Peyer's patch (tissue), 4 donors: ENCODE data around the gene CYTH3. TPM values are rescaled to one million over a fixed set of nuclear protein-coding genes. Genes with fewer than 3 reads are reported as not detected.
"Not testable (repeated sequence)": the region's sequence is repeated elsewhere in the genome, so short reads cannot be mapped to it uniquely, and the experiment has no call there.

Experiments used
- DNase-seq, 3 donors: peaks; one replicate each; pipeline ENCODE4 v3.0.0-alpha.2; 2017 to 2019
- H3K27ac ChIP-seq, 4 donors: fragments of 200-600 bp; sonication (generic); one replicate each; pipeline ENCODE4 v1.5.1; 2016 to 2019
- H3K27me3 ChIP-seq, 2 donors: fragments of 200-600 bp; sonication (generic); one replicate each; pipeline ENCODE4 v1.5.1; 2019
- H3K36me3 ChIP-seq, 3 donors: fragments of 200-600 bp; sonication (generic); one replicate each; pipeline ENCODE4 v1.5.1; 2016 to 2019
- H3K4me1 ChIP-seq, 4 donors: fragments of 200-600 bp; sonication (generic); one replicate each; pipeline ENCODE4 v1.5.1; 2016 to 2019
- H3K4me3 ChIP-seq, 4 donors: fragments of 200-600 bp; sonication (generic); 1 replicate in 3 of 4; 2 replicates in 1 of 4; pipeline ENCODE4 v1.5.1; 2016 to 2019; ENCODE audit warnings: mild to moderate bottlenecking in 1 of 4
- H3K9me3 ChIP-seq, 4 donors: fragments of 200-600 bp; sonication (generic); one replicate each; pipeline ENCODE4 v1.5.1; 2016 to 2019; ENCODE audit warnings: mild to moderate bottlenecking in 1 of 4
- CTCF ChIP-seq, 6 experiments: fragments of 450-650 bp in 4 of 6; fragments of 200-600 bp in 2 of 6; sonication (generic) in 1 of 6; IDR thresholded peaks; one replicate each; pipeline ENCODE4 v1.5.1; 2017 to 2019; ENCODE audit warnings: antibody characterized with exemption in 6 of 6, mild to moderate bottlenecking in 3 of 6, moderate library complexity in 1 of 6
- POLR2A ChIP-seq, 2 donors: fragments of 450-650 bp; IDR thresholded peaks; one replicate each; pipeline ENCODE4 v1.5.1; 2017; ENCODE audit warnings: antibody characterized with exemption in 2 of 2, mild to moderate bottlenecking in 2 of 2, moderate library complexity in 2 of 2
- total RNA-seq, 4 donors: library from RNA; depleted of rRNA; stranded (reverse); fragments of >200 nt; gene quantifications; one replicate each; pipeline ENCODE4 v1.1.0, GENCODE V29; 2016

The CYTH3 gene
- total RNA-seq, 4 donors from 2014 or later, result 19.0 to 70.7 (median 45.6) TPM

DNA sequence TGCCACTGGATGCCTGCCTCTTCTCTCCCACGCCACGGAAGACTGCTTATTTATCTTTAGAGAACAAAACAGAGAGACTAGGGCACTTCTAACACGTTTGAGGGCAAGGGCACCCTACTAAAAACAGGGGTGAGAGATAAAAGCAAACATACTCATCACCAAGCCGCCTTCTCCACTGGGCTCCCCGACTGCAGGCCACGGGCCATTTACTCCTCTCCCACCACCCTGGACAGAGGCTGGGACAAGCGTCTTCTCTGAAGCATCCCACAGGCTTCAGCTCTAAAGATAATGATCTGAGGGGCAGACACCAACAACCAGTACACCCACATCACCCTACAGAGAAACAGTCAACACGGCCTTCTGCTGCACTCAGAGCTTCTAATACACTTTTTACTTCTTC, 78.7 kb downstream of the CYTH3 start:
- TF ChIP-seq CTCF (IDR thresholded peaks at IDR 0.05), result no peak
- no peak for TF ChIP-seq POLR2A (IDR thresholded peaks at IDR 0.05)
- DNase-seq, result no peak
- Histone ChIP-seq H3K36me3 (peaks cover 0 to 14% (median 0%) of the 10 kb centered on the region in 3 donors), H3K27ac (no peak overlapping the region), H3K9me3 (no peaks in the 10 kb centered on the region), H3K4me3 (no peak overlapping the region), H3K27me3 (no peaks in the 10 kb centered on the region), H3K4me1 (no peaks in the 10 kb centered on the region)

GRCh38 chr7:6190563-6190962, 81.9 kb downstream of the CYTH3 start:
- DNase-seq, H3K9me3 ChIP-seq: not testable (repeated sequence)

GRCh38 chr7:6188389-6188788, 84.0 kb downstream of the CYTH3 start:
- Histone ChIP-seq H3K9me3 (no peaks in the 10 kb centered on the region), H3K4me1 (no peaks in the 10 kb centered on the region), H3K27me3 (no peaks in the 10 kb centered on the region), H3K4me3 (no peak overlapping the region), H3K36me3 (peaks cover 0 to 43% (median 0%) of the 10 kb centered on the region in 3 donors), H3K27ac (no peak overlapping the region)
- TF ChIP-seq CTCF (IDR thresholded peaks at IDR 0.05) (no peak), POLR2A (IDR thresholded peaks at IDR 0.05) (no peak)
- no peak for DNase-seq

More at GRCh38 chr7:6190563-6190962, 81.9 kb downstream of the CYTH3 start:
- H3K27ac ChIP-seq, H3K27me3 ChIP-seq, H3K4me1 ChIP-seq, H3K4me3 ChIP-seq: not testable (repeated sequence)
- H3K36me3 ChIP-seq, result peaks cover 0 to 37% (median 0%) of the 10 kb centered on the region in 3 donors

GRCh38 chr7:6186577-6186976, 85.8 kb downstream of the CYTH3 start:
- no peak overlapping the region for H3K27ac ChIP-seq

DNA sequence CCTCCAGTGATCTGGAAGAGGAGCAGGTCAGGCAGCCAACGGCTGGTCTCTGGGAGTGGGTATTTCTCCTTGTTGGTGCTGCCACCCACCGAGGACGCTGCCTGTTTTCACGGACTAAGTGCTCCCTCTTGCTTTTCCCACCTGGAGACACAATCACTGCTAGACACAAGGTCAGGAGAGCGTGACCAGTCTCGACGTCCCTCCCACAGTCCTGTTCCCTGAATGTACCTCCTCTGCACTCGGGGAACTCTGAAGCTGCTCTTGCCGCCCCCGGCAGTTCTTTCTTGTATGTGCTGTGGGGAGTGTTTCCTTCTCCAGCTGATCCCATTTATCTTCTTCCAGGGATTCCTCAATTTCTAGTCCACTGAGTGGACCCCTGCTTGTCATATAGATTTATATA, 89.4 kb downstream of the CYTH3 start:
- H3K27ac ChIP-seq, result no peak overlapping the region
- no peak for DNase-seq
- no peak overlapping the region for H3K4me3 ChIP-seq
- no peaks in the 10 kb centered on the region for H3K9me3 ChIP-seq
- H3K36me3 ChIP-seq, result peaks cover 0 to 23% (median 0%) of the 10 kb centered on the region in 3 donors
- H3K4me1 ChIP-seq, result peaks cover 0 to 7% (median 0%) of the 10 kb centered on the region in 4 donors
- no peaks in the 10 kb centered on the region for H3K27me3 ChIP-seq
- TF ChIP-seq CTCF (IDR thresholded peaks at IDR 0.05), result no peak

More at GRCh38 chr7:6186577-6186976, 85.8 kb downstream of the CYTH3 start:
- H3K4me1 ChIP-seq, result no peaks in the 10 kb centered on the region
- no peak overlapping the region for H3K4me3 ChIP-seq
- DNase-seq, result no peak
- H3K27me3 ChIP-seq, result no peaks in the 10 kb centered on the region
- peaks cover 0 to 43% (median 0%) of the 10 kb centered on the region in 3 donors for H3K36me3 ChIP-seq
- no peaks in the 10 kb centered on the region for H3K9me3 ChIP-seq
- TF ChIP-seq POLR2A (IDR thresholded peaks at IDR 0.05) (no peak), CTCF (IDR thresholded peaks at IDR 0.05) (no peak)

GRCh38 chr7:6181136-6181535, 91.3 kb downstream of the CYTH3 start:
- no peak overlapping the region for H3K4me3 ChIP-seq
- H3K27ac ChIP-seq, result no peak overlapping the region
- H3K4me1 ChIP-seq, result peaks cover 0 to 7% (median 0%) of the 10 kb centered on the region in 4 donors
- no peak for DNase-seq
- no peaks in the 10 kb centered on the region for H3K9me3 ChIP-seq
- TF ChIP-seq CTCF (IDR thresholded peaks at IDR 0.05) (no peak), POLR2A (IDR thresholded peaks at IDR 0.05) (no peak)
- peaks cover 0 to 20% (median 0%) of the 10 kb centered on the region in 3 donors for H3K36me3 ChIP-seq
- H3K27me3 ChIP-seq, result no peaks in the 10 kb centered on the region
